GM19372 (cell line): ENCODE data around the gene GOLGA8K.
"Not testable (repeated sequence)": the region's sequence is repeated elsewhere in the genome, so short reads cannot be mapped to it uniquely, and the experiment has no call there.

Source experiments
- ATAC-seq: cut with Tn5 transposase; IDR thresholded peaks from one replicate; pipeline ENCODE4 v1.9.1; 2021; ENCODE audit warnings: mild to moderate bottlenecking, low read depth, moderate library complexity; ENCODE audit not compliant: unreplicated experiment

The GOLGA8K gene

DNA sequence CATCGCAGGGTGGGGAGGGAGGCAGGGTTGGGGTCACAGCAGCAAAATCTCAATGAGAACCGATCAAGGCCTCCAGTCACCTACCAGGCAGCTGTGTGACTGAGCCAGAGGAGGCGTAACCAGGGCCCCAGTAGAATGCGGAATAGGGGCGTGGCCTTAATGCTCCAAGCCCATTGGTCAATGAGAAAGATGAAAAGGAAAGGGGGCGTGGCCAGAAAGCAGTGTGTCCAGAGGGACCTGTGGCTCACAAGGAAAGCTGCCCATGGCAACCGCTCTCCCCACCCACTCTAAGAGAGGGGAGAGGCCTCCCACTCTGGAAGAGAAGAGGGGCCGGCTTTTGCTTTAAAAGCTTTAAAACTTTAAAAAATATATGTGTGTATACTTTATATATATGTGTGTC is at the start of gene GOLGA8K:
Gene GOLGA8K (minus strand): TSS at position 101 of the 400 bp plus-strand sequence. CDS start 98 bp downstream, at position 3.
- ATAC-seq: not testable (repeated sequence)

- ATAC-seq: not testable (repeated sequence)
Measured at GRCh38 chr15:32440445-32440977, 37.4 kb upstream of the GOLGA8K start.

DNA sequence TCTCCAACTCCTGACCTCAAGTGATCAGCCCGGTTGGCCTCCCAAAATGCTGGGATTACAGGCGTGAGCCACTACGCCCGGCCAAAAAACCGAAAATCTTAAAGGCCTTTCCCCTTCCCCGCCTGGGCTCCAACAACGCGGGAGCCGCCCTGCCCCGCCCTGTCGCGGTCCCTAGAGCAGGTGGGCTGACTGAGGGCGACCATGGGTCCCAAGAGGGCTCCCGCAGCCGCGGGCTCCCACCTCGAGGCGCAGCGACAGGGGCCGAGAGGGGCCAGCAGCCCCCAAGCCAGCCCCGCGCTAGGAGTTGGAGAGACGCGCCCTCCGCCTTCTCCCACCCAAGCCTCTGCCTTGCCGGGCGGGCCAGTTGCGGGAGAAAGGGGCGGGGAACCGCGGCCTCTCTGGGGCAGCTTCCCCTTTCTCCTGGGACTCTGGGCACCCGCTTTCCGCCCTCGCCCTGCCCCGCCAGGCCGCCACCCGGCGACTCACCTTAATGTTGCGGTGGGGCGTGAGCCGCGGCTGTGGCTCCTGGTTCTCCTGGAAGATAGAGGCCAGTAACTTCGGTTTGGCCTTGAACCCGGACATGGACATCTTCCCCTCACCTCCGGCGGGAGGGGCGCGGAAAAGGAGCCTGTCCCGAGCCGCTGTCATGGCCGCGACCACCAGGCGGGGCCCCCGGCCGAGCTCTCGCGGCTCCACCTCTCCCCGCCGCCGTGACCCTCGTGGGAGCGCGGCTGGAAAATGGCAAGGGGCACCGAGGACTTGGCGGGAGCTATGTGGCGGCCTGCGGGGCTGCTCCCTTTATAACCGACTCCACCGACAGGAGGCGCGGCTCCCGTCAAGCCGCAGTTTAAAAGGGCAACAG is 31.2 kb upstream of the GOLGA8K start:
- ATAC-seq: not testable (repeated sequence)

DNA sequence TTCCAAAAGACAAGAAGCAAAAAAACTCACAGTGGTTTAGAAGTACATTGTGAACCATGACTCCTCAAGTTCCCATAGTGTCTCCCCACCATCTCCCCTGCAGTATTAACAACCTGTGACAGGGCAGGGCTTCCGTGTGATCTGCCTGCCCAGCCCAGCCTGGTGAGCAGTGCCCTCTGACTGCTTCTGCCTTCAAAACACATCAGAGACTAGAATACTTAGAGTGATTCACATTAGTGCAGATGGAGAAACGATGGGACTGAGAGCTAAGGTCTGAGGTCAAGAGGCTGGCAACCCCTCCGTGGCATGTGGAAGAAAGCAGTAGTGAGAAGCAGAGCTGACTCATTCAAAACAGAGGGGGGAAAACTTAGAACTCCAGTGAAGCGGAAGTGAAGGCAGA is 24.5 kb upstream of the GOLGA8K start:
- ATAC-seq: not testable (repeated sequence)

- not testable (repeated sequence) for ATAC-seq
Measured at GRCh38 chr15:32426511-32426910, 23.4 kb upstream of the GOLGA8K start.

- ATAC-seq: not testable (repeated sequence)
Measured at GRCh38 chr15:32407903-32408302, 4.8 kb upstream of the GOLGA8K start.

DNA sequence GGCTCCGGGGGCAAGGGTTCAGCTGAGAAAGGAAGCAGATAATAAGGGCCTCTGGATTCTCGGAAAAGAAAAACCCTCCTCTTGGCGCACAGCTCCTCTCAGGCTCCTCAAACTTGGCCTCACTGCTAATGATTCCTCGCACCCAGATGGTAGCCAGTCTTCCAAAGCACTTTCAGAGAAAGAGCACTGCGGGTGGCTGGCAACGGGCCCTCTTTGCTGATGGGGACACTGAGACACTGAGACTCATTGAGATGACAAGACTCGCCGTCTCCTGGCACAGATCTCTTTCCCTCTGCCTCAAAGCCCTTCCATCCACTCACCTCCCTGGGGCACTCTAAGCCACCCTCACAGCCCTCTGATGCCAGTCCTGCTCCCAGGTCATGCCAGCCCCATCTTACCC is 6.6 kb downstream of the GOLGA8K start:
- not testable (repeated sequence) for ATAC-seq

GRCh38 chr15:32394745-32395144 is 8.3 kb downstream of the GOLGA8K start:
- ATAC-seq: not testable (repeated sequence)

GRCh38 chr15:32388050-32388648 is 14.9 kb downstream of the GOLGA8K start:
- ATAC-seq: not testable (repeated sequence)

- not testable (repeated sequence) for ATAC-seq
Measured at GRCh38 chr15:32385823-32386495, 17.1 kb downstream of the GOLGA8K start.

DNA sequence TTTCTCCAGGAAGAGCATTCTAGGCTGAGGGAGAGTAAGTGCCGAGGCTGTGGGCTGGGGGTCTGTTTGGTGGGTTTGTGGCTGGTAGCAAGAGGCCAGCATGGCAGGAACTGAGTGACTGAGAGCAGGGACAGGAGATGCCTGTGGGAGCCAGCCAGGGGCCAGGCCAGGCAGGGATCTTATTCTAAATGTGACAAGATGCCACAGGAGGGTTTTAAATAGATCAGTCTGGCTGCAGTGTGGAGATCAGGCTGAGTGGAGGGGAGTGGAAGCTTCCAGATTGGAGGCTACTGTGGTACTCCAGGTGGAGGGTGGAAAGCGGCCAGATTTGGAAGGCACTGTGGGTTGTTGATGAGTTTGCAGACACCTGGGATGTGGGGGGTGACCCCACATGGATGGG is 28.9 kb downstream of the GOLGA8K start:
- not testable (repeated sequence) for ATAC-seq

GRCh38 chr15:32373707-32374106 is 29.4 kb downstream of the GOLGA8K start:
- ATAC-seq: not testable (repeated sequence)

DNA sequence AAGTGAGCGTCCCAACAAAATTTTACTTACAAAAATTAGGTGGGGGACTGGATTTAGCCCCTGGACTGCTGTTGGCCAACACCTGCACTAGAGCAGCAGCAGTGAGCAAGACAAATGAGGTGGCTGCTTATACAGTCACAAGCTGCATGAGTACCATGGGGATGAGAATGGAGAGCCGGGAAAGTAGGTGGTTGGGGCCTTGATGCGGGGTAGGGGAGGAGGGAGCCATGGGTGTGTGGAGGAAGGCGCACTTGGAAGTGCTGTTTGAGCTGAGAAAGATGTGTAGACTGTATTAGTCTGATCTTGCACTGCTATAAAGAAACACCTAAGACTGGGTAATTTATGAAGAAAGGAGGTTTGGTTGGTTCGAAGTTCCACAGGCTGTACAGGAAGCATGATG is 31.0 kb downstream of the GOLGA8K start:
- not testable (repeated sequence) for ATAC-seq

- not testable (repeated sequence) for ATAC-seq
Measured at GRCh38 chr15:32370526-32370925, 32.6 kb downstream of the GOLGA8K start.

DNA sequence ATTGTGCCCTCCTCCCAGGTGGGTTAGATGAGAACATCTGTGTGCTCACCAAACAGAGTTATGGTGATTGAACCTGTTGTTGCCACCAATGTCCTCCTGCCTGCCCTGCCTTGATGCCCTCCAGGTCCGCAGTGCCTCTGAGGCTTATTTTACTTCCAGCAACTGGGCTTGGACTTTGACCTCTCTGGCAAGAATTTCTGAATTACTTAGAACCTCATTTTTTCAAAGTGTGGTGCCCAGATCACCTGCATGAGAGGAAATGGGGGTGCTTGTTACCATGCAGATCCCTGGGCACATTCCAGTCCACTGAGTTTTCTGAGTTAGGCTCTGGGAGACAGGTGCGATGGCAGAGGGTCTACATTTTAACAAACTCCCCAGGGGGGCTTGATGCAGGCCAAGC is 33.0 kb downstream of the GOLGA8K start:
- ATAC-seq: not testable (repeated sequence)

DNA sequence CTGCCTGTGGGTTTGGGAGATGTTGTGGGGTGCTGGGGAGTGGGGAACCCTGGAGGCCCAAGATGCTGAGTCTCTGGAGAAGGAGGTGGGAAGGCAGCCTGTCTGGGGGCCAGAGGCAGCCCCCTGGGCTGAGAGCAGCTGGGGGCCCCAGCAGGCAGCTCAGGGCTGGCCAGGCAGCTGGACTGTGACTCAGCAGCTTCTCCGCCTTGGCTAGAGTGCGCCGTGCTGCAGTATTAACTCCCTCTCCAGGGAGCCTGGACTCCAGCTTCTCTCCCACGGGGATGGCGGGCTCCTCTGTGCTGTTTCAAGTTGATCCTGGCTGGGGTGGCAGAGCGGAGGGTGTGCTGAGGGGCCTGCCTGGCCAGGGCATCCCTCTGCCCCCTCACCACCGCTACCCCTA is 36.6 kb downstream of the GOLGA8K start:
- ATAC-seq: not testable (repeated sequence)

- not testable (repeated sequence) for ATAC-seq
Measured at GRCh38 chr15:32365955-32366354, 37.1 kb downstream of the GOLGA8K start.

- not testable (repeated sequence) for ATAC-seq
Measured at GRCh38 chr15:32364944-32365343, 38.1 kb downstream of the GOLGA8K start.

GRCh38 chr15:32363449-32363848 is 39.6 kb downstream of the GOLGA8K start:
- not testable (repeated sequence) for ATAC-seq

DNA sequence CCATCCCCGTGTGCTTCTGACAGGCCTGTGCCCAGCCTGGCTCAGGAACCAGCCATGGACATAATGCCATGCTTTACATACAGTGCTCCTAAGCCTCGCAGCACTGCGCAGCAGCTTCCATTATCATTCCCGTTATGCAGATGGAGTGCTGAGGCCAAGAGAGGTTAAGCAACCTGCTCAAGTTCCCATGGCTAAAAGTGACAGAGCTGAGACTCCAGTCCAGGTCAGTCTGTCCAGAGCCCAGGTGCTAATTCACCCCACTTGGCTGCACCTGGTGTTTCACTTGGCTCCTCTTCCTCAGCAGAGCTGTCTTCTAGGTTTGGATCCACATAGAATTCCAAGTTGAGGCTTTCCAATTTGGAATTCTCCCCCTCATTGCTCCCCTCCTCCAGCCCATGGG is 41.4 kb downstream of the GOLGA8K start:
- not testable (repeated sequence) for ATAC-seq

DNA sequence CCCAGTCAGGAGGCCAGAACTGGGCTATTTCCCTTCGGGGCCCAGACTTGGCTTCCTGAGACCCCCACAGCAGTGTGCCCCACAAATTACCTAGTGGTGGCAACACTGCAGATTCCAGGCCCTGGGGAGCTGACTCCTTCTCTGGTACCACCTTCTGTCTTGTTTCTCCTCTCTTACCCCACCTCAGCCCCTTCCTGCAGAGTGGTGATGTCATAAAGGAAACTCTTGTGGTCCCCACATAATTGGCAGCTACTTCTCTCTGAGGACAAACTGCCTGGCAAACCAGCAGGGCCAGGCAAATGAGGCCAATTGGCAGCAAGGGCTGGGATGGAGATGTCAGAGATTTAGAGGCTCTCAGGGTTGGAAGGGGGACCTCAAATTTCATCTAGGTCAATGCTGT is 44.6 kb downstream of the GOLGA8K start:
- ATAC-seq: not testable (repeated sequence)
